Right ventricle myocardium inferior (tissue), 1 donor: ENCODE data around the gene GHR. TPM values are rescaled to one million over a fixed set of nuclear protein-coding genes. Genes with fewer than 3 reads are reported as not detected.

Experiments
- ATAC-seq: fragments of 200-7000 bp; cut with Tn5 transposase; one replicate; pipeline ENCODE4 v1.9.1; 2020; ENCODE audit warnings: mild to moderate bottlenecking, moderate library complexity
- DNase-seq: peaks from one replicate; pipeline ENCODE4 v3.0.0; 2021; ENCODE audit errors: missing footprints
- intact Hi-C: fragments of 100-400 bp; cut with DNase I; formaldehyde crosslinking; loops from one replicate; pipeline ENCODE4 v1.11.0; 2022
- total RNA-seq: library from RNA; stranded (reverse); fragmentation: NEBNext Ultra II Directional; extraction: Animal tissue kit (Norgen Biotek cat#: 25700); gene quantifications from one replicate; pipeline ENCODE4 v1.2.1, GENCODE V29; 2021
- donor health status: DM: no; HTN: yes; CAD: no; lungs with severe emphysema.

GHR gene
- total RNA-seq, 1 donor from 2014 or later: 14.7 TPM

- DNase-seq: no peak
These were observed 31.2 kb downstream of the GHR start for GRCh38 chr5:42454216-42454995.

GRCh38 chr5:42461033-42461432 is 37.8 kb downstream of the GHR start:
- intact Hi-C loops: no loop called here
- DNase-seq (no peak), ATAC-seq (no peak)

More at GRCh38 chr5:42454216-42454995, 31.2 kb downstream of the GHR start:
- intact Hi-C loops: no loop called here
- ATAC-seq: peak; percentile 23

GRCh38 chr5:42461507-42461906 is 38.3 kb downstream of the GHR start:
- intact Hi-C loops: no loop called here
- ATAC-seq (peak; percentile 48), DNase-seq (no peak)

DNA sequence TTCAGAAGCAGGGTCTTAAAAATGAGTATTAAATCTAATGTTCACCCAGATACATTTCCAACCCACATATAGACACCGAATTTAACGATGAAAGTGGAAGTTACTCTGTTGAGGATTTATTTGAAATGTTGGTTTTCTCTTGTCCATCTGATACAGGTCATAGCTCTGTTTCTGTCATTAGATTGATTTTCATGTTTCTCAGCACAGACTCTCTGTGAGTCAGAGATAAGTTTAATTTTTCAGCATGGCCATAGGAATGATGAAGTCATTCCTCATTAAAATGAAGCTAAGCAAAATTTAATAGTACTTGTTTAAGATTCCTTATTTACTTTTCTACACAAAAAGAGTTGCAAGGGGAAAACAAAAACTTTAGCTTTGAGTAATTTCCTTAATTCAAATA is 38.8 kb downstream of the GHR start:
- no peak for DNase-seq
- intact Hi-C loops: no loop called here

GRCh38 chr5:42467572-42467971 is 44.3 kb downstream of the GHR start:
- no peak for DNase-seq
- intact Hi-C loops: no loop called here
- no peak for ATAC-seq

More for the DNA sequence above, 38.8 kb downstream of the GHR start:
- ATAC-seq: no peak

DNA sequence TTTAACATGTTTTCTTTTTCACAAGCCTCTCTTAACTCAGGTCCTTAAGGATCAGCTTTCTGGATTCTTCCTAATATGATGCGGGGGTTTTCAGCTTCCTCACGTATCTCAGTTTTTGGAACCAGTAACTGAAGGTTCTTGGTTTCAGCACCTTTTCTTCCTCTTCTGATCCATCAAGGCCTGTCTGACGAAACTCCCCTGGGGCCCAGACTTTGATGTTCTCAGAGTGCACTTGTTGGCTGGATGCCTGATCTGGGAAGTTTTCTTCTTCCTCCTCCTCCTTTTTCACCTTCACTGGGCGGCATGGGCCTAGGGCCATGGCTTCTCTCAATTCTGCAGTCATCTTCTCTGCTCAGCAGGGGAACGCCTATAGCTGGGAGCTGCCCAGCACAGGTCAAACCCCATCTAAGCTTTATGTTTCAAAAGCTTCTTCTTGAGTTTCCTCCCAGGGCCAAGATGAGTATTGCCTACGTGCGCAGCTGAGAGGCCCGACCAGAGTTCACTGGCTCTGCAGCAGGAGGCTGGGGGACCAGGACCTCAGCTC is 44.8 kb downstream of the GHR start:
- intact Hi-C loops: no loop called here
- DNase-seq (no peak), ATAC-seq (no peak)

DNA sequence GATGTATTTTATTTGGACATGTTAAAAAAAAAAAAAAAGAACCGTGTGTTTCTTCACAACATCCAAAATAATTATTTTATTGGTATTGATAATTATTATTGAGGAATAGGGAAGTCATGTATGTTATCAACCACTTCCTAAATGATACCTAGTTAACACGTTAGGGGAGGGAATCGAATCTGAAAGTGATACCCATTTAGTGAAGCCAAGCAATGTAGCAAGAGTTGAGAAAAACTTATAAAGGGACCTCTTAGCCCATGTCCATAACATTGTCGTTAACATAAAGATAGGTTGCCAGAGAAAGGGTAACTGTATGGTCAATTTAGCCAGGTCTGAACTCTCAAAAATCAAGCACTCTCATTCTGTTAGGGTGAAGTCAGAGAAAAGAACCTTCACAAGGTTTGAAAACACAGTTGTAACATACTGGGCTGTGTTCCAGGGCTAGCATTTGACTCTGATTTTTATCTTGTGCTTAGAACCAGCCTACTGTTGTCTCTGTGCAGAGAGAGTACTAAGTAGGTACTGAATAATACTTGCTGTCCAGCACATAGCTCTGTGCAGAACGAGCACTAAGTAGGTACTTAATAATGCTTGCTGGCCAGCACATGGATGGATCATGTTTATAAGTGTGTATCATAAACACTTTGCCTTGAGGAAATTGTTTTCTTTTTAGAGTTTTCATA is 60.4 kb downstream of the GHR start:
- no peak for ATAC-seq
- intact Hi-C loops: no loop called here
- DNase-seq: no peak

- DNase-seq: no peak
- ATAC-seq: no peak
- intact Hi-C loops: no loop called here
These were observed 63.8 kb downstream of the GHR start for GRCh38 chr5:42487077-42487476.

- intact Hi-C loops: no loop called here
- no peak for DNase-seq
- ATAC-seq: no peak
These were observed 64.6 kb downstream of the GHR start for GRCh38 chr5:42487821-42488220.

- ATAC-seq (peak; percentile 26), DNase-seq (no peak)
- intact Hi-C loops: no loop called here
These were observed 67.6 kb downstream of the GHR start for GRCh38 chr5:42490831-42491230.

DNA sequence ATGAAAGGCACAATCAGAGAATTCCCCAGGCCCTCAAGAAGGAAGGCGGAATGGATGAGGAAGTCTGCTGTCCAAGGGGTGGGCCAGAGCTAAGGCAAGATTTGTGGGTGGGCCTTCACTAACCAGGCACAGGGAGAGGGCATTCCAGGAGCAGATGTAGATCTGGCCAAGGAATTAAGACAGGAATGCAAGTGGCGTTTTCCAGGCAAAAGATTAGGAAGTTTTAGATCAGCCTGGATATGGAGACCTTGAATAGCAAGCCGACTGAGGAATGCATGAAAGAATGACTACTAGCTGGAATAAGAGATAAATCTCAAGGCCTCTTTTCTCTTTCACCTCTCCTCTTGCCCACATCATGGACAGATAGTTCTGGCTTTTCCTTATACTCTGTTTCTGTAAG is 68.5 kb downstream of the GHR start:
- intact Hi-C loops: no loop called here
- ATAC-seq (no peak), DNase-seq (no peak)

DNA sequence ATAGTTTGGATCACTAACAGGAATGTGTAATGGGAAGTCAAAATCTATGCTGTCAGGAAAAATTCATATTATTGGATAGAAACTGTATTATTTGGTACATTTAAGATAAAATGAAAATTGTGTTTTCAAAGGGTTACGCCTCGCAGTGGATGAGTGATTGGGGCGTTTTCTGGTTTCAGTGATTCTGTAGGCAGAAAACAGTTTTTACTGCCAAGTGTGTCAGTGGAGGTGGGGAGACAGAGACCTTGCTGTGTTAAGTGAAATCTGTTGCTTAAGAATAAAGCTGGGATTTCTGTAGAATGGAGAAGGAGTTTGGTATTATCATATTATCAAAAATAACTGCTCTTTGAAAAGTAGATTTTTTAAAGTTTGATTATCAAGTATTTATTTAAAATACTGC is 69.7 kb downstream of the GHR start:
- intact Hi-C loops: no loop called here
- DNase-seq: no peak
- ATAC-seq: no peak

DNA sequence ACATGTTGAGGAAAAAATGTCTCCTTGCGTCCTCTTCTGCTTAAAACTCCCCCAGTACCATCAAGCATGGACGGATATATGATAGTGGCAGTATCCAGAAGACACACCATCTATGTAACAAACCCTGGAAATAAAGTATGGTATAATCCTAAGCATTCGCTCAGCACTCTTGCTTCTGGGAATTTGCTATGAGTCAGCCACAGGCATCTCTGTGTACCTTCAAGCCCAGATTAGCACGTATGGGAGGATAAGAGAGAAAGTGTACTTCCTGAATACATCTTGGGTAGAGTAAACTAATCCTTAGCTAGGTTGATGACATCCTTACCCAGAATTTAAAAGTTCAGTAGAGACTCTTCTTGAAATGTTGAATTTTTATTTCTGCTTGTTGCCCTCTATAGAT is 71.2 kb downstream of the GHR start:
- ATAC-seq (no peak), DNase-seq (no peak)
- intact Hi-C loops: no loop called here

DNA sequence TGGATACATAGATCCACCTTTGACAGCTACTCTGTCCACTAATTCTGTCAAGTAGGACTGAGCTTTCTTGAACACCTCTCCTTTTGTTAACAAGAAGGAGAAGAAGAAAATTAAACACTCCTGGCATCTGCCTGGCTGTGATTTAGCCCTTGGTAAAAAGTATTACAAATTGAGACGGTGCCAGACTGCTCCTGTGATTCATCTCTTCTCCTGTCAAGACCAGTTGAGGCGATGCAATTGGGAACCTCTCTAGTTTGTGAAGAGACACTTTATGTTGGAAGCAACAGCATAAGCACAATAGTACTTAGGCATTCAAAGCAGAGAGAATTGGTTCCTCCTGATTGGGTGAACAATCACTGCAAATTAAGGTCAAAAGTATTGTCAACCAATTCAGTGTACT is 72.7 kb downstream of the GHR start:
- ATAC-seq (peak; percentile 30), DNase-seq (no peak)
- intact Hi-C loops: no loop called here

- intact Hi-C loops: no loop called here
- DNase-seq (no peak), ATAC-seq (no peak)
These were observed 73.3 kb downstream of the GHR start for GRCh38 chr5:42496397-42497156.

DNA sequence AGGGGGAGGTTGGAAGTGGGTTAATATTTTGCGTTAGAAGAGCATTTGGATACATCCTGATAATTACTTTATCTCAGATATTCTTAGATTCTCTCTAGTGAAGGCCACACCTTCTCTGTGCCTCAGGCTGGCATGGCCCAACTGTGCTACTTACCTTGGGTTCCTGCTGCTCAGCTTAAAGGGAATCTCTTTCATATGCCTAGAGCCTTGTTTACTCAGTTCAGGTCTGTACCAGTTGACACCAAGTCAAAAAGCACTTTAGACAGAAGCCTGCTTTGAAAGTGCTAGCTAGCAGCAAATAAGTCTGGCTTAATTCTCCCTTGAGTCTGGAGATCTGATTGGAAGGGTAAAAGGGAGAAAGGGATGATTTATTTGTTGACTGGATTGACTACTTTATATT is 74.8 kb downstream of the GHR start:
- intact Hi-C loops: no loop called here
- no peak for ATAC-seq
- no peak for DNase-seq

GRCh38 chr5:42499016-42499415 is 75.8 kb downstream of the GHR start:
- ATAC-seq (peak; percentile 41), DNase-seq (no peak)
- intact Hi-C loops: no loop called here

DNA sequence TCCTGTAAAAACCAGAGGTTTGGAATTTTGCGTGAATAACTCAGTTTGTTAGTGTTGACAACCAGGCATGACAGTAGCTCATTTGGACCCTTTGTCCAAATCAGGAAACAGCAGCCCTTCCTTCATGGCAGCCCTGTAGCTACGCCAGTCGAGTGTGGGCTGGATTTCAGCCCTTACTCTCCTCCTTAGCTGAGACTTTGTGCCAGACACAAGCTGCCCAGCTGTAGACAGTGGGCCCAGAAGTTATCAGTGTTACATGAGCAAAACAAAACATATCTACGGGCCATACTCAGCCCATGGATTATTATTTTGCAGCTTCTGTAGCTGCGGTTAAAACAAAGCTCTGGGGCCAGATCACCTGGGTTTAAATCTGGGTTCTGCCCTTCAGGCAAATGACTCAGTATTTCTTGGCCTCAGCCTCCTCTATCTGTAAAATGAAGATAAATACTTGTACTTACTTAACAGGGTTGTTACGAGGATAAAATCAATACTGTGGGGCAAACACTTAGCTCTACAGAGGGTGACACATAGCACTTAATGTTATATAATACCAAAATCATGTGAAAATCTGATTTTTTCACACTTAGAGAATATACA is 76.9 kb downstream of the GHR start:
- DNase-seq (no peak), ATAC-seq (peak; percentile 41)
- intact Hi-C loops: no loop called here
